Measurements from ENCODE around the gene HECTD4.

GRCh38 chr12:112413855-112414625 lies 31.8 kb upstream of the HECTD4 start:
- TF ChIP-seq ZNF274 (IDR thresholded peaks at IDR 0.05; ENCODE audit: low read depth, low read length) (no peak), YY1 (IDR thresholded peaks at IDR 0.05; ENCODE audit: insufficient read depth, insufficient read length) (no peak)

Data from NT2/D1 (cell line).